Medulla oblongata (tissue), 1 donor: ENCODE results near the gene CABLES2.
A peak's percentile ranks its signal among the peaks of the same experiment; 100 is the strongest.

Source experiments
- DNase-seq: peaks from one replicate; pipeline ENCODE4 v3.0.0-alpha.2; 2015; ENCODE audit errors: extremely low spot score

Gene CABLES2

DNA sequence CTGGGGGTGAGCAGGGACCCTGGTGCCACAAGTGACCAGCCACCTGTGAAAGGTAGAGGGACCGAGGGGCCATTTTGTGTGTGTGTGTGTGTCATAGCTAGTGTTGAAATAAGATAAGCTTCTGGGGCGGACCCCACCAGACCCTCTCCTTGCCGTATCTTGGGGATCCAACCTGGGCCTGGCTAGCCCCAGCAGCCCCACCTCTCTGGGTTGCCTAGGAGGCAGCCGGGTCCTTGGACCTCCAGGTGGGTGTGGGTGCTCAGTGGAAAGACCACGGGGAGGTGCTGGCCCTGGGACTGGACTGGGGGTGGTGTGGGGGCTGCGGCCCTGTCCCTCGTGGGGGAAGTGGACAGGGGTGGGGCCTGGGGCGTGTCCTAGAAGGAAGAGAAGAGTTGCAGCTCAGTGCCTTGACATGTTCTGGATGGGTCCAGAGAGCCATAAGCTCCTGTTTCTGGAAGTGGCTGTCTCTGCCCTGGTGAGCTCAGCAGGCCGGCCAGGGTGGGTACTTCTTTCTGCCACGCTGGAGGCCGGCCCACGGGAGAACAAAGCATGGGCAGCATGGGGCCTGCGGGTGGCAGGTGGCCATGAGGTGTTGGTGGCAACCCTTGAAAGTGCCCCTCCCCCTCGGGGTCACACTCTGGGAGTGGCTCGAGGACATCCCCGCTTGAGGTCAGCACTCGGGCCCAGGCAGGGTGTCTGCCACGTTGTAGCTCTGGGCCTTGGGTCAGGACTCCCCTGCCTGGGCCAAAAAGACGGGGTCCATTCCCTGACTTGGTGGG is 11.8 kb upstream of the CABLES2 start:
- DNase-seq, result no peak

DNA sequence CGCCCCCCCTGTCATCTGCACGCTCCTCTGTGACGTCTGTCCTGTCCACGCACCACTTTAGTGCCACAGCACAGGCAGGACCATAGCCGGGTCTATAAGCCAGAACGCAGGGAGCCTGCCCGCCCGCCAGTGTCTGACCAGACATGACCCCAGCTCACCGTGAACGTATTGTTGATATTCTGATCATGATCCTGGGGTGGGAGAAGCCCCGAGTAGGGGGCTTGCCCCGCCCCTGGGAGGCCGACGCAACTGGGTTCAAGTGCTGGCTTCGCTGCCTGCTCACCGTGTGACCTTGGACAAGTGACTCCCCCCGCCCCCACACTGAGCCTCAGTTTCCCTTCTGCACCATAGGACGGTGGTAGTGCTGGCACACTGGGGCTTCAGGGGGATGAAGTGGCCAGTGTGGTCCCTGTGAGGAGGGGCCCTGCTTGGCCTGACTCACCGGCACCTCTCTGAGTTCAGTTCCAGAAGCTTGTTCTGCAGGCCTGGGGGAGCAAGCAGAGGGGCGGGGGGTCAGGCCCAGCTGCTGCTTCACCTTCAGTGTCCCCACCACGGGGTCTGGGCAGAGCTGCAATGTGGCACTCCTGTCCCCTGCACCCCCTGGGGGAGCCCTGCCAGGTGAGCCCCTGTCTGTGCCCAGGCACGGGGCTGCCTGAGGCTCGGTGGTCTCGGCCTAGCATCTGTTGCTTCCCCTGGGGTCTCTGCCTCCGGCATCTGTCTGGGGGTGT is 11.1 kb upstream of the CABLES2 start:
- DNase-seq, result no peak

DNA sequence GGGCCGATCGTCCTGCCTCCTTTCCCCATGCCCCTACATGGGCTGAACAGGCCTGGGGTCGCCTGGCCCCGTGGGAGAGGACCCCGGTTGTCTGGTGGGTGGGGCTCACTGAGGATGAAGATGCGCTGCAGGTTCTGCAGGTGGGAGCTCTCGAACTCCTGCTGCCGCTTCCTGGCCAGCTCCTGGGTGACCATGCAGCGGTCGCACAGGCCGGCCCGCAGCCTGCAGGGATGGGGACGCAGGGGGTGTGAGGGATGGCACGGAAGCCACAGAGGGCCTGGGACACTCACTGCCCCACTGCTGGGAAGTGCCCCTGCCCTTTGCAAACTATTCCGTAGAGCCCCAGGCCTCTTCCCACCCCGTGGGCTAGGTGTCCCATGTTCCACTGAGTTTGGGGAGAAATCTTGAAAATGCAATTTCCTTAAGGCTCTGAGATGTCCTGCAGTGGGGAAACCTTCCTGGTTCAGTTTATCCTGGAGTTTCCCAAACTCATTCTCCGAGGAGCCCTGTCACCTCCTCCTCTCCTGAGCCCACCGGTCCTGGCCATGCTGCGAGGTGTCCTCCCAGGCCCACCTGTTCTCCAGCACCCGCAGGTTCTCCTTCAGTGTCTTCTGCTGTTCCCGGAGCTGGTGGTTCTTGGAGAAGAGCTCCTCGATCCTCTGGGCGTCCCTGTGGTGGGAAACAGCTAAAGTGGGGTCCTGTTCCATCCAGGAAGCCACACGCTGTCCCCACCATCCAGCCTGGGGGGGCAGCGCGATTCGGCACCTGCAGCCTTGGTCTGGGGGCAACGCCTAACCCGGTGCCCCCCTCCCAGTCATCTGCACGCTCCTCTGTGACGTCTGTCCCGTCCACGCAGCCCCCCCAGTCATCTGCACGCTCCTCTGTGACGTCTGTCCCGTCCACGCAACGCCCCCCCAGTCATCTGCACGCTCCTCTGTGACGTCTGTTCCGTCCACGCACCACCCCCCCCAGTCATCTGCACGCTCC is 9.9 kb upstream of the CABLES2 start:
- DNase-seq, result no peak

DNA sequence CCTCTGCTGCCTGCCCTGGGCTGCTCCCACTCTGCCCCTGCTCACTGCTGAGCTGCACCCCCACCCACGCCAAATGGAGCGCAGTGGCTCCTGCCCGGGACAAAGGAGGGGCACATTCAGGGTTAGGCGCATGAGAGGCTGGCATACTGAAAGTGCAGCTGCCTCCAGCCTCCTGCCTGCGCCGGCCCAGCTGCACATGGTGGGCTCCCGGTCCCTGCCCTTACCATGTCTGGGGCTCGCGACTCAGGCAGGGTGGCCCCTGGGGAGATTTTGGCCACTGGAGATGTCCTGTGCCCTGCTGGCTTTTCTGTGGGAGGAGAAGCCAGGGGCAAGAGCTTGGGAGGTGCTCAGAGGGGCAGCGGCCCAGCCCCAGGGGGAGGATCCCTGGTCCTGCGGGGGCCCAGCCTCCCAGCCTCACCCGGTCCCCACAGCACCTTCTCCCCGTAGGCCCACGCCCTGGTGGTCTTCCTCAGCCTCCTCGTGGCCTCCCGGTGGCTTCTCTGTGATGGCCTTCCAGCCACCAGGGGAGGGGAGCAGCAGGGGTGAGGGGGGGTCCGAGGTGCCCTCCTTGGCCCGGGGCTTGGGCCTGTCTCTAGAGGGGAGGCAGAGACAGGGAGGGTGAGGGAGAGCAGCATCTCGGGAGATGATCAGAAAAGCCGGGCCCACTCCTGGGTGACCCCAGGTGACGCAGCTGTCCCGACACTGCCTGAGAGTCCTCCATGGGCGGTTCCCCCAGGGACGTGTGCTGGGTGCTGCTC is 8.4 kb upstream of the CABLES2 start:
- DNase-seq, result no peak

DNA sequence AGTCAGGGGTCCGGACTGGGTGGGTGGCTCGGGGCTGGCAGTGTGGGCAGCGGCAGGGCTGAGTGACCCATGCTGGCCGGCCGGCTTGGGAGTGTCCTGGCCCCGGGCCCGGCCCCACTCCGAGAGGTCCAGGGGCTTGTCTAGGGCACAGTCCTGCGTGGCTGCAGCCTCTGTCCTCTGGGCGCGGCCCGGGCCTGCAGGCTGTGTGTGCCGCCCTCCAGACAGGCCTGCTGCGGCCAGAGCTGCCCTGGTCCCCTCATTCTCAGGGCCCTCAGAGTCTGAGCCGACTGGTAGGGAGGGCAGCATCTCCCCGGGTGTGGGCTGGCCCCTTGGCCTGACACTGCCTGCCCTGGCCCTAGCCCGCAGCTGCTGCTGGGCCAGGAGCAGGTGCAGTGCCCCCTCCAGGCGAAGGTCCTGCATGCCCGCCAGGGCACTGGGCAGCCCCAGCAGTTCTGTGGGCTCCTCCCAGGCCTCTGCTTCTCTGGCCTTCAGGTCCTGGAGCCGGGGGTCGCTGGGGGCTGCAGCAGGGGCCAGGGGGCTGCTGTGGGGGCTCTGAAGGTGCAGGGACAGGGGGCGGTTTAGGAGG is 6.9 kb upstream of the CABLES2 start:
- DNase-seq, result no peak

DNA sequence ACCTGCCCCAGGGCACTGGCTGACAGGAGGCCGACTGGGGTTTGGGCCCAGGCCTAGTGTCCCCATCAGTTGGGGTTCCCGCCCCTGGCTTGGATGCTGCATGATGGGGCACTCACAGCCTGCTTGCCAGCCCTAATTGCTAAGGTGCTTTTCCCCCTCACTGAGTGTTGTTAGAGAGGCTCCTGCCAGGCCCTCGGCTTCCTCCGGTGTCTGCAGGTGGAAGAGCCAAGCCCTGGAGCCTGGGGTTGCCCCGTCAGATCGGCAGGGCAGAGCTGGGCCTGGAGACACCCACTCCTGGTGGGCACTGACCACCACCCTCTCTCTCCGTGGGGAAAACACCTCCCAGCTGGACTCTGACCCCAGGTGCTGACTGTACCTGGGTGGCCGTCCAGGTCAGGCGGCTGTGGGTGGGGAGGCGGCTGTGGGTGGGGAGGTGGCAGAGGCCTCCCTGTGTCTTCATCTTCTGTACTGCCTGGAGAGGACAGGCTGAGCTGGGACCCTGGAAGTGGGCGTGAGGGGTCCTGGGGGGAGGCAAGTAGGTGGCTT is 6.0 kb upstream of the CABLES2 start:
- DNase-seq, result no peak

DNA sequence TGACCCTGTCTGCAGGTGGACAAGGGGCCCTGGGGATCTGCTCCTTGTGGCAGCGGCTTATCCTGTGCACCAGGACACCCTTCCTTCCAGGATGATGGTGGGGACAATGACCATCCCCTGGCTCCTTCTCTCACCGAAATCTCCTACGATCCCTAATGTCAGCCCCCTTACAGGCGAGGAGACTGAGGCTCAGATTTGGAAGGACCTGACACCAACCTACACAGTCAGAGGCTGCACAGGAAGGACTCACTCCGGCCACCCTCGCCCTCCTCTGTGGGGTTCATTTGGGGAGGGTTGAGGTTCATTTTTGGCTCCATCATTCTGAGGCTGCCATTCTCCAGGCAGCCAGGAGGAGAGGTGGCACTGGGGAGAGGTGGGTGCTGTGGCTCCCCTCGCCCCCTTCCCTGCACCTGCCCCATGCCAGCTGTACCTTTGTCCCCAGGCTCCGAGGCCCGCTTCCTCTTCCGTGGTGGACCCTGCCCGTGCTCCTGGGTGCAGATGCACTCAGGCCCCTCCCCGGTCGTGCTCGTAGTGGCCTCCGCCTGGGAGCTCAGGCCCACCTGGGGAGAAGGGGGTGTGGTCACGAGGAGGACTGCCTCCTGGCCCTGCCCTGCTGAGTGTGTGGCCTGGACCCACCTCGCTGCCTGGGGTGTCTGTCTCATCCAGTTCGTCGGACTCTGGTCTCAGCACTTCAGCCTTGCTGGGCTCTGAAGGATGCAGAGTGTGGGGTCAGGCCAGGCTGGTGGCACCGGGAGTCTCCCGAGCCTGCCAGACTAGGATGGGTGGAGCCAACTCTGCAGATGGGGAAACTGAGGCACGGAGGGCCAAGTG is 5.3 kb upstream of the CABLES2 start:
- DNase-seq, result no peak

DNA sequence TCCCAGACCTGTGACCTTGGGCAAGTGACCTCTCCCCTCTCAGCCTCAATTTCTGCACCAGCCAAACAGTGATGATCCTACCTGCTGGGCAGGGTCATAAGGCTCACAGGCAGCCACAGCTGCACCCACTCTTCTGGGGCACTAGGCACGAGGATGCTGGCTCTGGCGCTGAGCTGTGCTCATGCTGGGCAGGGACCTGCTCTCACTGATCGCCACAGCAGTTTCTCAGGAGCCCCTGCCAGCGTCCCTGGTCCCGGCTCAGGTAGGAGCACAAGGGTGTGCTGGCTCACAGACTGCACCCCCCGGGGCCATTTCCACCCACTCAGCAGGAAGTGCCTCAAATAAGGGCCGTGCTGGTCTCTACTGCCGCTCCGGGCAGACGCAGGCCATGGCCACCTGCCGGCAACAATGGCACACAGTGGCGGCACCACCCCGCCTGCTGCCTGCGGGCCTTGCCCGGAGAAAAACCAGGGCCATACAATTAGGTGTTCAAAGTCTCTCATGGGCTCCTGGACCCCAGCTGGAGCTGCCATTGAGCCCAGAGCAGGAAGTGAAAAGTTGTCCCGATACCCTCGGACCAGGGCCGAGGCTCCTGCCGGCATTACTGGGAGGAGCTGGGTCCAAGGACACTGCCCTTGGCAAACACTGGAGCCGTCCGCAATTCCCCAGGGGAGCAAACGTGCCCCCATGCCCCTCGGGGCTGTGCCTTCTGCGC is 4.6 kb upstream of the CABLES2 start:
- no peak for DNase-seq

DNA sequence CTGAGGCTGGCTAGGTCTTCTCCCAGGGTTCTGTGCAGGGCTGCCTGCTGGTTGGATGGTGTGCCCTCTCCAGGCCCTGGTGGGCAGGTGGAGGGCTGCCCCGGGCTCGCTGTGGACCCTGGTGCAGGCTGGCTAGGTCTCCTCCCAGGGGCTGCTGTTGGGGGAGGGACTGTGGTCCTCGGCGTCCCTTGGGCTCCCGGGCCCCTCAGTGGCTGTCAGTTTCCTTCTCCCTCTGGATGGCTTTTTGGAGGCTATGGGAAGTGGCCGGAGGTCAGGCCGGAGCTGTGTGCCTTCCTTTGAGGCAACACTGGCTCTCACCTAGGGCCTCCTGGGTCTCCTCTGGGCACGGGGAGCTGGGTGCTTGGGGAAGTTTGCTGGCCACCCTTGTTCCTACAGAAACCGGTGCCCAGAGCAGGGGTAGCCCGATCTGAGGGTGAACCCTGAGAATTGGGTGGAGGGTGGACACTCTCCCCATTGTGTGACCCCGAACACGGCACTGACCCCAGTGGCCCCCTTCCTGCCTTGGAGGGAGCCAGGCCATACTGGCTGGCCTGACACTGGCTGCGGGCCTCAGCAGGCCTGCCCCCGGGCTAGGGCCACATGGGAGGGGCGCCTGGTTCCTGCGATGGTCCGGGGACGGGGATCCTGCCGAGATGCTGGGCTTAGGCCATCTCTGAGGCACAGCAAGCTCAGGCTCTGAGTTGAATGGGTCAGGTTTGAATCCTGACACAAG is 3.8 kb upstream of the CABLES2 start:
- no peak for DNase-seq

DNA sequence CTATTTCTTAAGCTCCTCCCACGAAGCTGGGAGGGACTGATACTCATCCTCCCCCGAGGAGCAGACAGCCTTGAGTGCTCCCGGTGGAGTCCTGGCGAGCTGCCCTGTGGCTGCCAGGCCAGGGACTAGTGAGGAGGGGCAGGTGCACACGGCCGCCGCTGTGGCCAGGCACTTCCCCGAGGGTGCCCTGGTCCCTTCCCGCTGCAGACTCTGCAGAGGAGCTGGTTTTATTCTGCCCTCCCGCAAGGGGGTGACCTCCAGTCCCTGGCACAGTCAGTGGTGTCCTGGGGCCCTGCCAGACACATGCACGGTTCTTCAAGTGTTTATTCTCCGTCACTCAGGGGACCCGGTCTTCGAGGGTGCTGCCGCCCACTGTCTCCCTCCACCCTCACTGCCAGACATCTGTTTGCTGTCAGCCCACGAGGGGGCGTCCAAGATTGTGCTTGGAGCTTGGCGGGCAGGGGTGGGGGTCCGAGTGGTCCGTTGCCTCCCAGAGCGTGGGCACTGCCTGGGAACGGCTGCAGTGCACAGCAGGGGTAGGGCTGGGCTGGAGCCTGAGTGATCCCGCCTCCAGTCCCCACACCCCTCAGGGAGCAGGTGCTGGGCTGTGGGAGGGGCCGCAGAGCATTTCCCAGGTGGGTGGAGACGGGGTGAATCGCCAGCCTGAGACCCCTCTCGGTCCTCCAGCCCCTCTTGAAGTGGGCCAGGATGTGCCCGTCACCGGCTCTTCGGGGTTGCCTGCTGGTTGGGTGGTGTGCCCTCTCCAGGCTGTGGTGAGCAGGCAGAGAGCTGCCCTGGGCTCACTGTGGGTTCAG is 3.1 kb upstream of the CABLES2 start:
- no peak for DNase-seq

DNA sequence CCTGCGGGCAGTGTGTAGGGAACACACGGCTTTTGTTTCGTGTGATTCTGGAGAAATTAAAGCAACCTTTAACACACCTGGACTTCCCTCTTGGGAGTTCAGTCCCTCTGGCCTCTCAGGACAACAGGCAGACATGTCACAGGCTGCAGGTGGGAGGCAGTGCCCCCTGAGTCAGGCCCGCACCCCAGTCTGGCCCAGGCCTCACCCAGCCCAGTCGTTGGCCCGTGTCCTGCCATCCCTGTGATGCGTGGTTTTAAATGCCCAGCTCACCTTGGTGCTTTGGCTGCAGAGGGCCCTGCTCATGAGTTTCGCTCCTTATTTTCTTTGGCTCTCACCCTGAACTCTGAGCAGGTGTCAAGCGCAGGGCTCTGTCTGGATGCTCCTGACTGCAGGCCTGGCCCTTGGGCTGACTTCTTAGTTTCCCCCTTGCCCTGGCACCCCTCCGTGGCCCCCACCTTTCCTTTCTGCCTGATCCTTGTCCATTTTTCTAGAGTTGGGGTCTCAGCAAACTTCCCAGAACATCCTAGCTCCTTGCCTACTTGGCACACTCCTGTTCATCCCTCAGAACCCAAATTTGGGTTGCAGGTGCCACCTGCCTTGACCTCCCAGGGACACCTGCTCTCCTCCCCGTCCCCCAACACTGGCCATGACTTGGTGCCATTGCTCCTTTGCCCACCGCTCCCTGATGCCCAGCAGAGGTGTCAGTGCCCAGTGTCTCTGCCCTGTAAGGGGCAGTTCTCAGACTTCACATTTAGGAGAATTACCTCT is 2.2 kb upstream of the CABLES2 start:
- no peak for DNase-seq

DNA sequence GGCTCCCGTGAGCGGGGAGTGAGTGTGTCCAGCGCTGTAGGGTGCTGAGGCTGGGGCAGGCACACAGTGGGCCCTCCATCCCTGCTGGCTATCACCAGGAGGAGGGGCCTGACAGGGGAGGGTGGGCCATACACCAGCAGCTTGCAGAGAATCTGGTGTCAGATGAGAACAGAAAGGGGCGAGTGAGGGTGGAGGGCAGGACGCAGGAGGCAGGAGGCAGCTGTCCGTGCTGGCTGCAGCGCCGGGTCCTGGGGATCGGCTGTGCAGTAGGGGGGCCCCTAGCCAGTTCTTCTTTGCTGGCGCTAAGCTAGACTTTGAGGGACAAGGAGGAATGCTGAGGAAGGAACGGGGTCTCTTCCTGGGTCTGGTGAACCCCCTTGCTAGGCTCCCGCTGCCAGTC is 1.6 kb upstream of the CABLES2 start:
- DNase-seq, result no peak

DNA sequence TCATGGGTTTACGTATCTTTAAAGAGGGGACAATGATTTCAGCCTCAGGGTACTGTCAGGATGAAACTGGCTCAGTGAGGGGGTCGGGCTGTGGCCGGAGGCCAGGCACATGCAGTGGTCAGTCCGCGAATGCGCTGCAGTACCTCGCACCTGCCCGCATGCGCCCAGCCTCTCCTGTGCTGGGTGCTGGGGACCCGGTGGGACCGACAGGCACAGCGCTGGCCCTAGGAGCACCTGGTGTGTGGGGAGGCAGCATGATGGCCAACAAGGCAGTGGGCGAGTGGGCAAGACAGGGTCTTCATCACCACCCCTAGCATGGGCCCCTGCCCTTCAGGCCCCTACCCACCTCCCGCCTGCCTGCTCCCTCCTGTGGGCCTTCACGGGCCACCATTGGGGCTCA is 970 bp upstream of the CABLES2 start:
- DNase-seq, result no peak

DNA sequence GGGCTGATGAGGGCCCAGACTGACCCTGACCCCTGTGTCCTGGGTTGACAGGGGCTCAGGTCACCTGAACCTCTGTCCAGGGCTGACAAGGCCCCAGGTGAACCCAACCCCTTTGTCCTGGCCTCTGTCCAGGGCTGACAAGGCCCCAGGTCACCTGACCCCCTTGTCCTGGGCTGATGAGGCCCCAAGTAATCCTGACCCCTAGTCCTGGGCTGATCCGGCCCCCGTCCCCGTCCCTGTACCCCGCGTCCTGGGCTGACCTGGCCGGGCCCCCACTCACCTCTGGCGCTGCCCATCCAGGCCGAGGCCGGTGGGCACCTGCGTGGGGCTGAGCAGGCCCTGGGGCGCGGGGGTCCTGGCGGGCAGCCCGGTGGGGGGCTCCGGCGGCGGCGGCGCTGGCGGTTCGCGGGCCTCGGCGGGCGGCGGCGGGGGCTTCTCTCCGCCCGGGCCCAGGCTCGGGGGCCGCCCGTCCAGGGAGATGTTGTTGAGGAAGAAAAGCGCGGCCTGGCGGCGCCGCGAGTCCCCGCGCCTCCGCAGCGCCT is 379 bp downstream of the CABLES2 start:
- peak; percentile 15 for DNase-seq

DNA sequence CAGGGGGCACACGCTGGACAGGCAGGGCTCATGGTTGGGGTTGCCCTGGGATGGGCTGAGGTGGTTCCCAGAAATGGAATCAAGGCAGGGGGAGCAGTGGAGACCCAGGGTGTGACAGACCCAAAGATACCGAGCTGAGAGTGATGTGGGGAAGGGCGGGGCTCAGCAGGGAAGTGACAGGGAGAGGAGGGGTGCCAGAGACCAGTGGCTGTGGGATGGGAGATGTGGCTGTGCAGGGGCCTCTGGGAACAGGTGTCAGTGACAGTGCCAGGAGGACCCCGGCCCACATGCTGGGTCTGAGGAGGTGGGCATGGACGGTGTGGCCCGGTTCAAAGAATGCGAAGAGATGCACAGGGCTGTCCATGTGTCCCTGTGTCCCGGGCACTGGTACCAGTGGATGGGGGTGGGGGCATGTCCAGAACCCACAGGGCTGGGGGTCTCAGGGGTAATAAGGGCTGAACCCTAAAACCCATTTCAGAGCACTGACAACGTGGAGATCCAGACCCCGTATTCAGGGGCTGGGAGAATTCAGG is 1.0 kb downstream of the CABLES2 start:
- no peak for DNase-seq
